Measurements from ENCODE around the gene WDR64. TPM values are rescaled to one million over a fixed set of nuclear protein-coding genes. Genes with fewer than 3 reads are reported as not detected.
"Not testable (repeated sequence)": the region's sequence is repeated elsewhere in the genome, so short reads cannot be mapped to it uniquely, and the experiment has no call there.

The WDR64 gene
- total RNA-seq, 2 experiments from 2014 or later = not detected

DNA sequence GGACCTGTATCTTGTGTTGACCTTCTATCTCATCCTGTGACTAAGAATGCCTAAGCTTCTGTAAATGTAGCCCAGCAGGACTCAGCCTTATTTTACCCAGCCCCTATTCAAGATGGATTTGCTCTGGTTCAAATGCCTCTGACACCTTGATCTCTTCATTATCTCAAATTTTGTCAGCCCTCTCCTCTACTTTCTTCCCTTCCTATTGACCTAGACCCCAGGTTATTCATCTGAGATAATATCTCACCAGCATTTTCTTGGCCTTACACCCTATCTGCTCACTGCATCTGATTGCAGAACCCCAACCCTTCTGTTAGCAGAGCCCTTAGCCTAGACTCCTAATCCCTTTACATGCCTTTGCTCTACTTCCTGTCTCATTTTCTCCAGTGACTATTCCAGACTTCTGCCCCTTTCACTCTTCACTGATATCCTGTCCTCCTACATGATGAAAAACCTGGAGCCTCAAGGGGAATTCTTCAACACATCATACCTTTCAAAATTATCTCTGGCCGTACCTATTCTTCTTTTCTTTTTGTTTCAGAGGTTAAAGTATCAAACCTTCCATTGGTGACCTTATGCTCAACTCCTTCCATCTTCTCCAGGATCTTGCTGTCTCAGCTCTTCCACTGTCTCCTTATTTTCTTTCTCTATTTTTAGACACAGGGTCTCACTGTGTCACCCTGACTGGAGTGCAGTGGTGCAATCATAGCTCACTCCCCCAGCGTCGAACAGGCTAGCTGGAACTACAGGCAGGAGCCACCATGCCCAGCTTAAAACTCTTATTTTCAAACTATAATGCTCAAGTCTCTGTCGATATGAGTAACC, 44.9 kb downstream of the WDR64 start:
- no peak overlapping the region for H3K4me3 Mint-ChIP-seq

GRCh38 chr1:241697640-241698018, 45.5 kb downstream of the WDR64 start:
- DNase-seq = no peak
- ChIA-PET CTCF (interaction anchor here (1.5 kb wide), 1 partner anchor 9 kb away, joined by 3 read pairs; no protein-coding TSS in a partner anchor), POLR2A (no interaction called here)
- Mint-ChIP-seq H3K4me1 (ENCODE audit: low read depth) (no peaks in the 10 kb centered on the region), H3K27ac (no peak overlapping the region), H3K4me3 (no peak overlapping the region), H3K9me3 (no peaks in the 10 kb centered on the region), H3K36me3 (no peaks in the 10 kb centered on the region), H3K27me3 (no peaks in the 10 kb centered on the region)
- intact Hi-C loops (cut with micrococcal nuclease) = no loop called here

More for the DNA sequence above, 44.9 kb downstream of the WDR64 start:
- ChIA-PET CTCF (interaction anchor here (1.5 kb wide), 1 partner anchor 10 kb away, joined by 3 read pairs; no protein-coding TSS in a partner anchor), POLR2A (no interaction called here)
- Mint-ChIP-seq H3K27ac (no peak overlapping the region), H3K36me3 (no peaks in the 10 kb centered on the region), H3K4me1 (ENCODE audit: low read depth) (no peaks in the 10 kb centered on the region), H3K9me3 (no peaks in the 10 kb centered on the region), H3K27me3 (no peaks in the 10 kb centered on the region)
- intact Hi-C loops (cut with micrococcal nuclease) = no loop called here
- no peak for DNase-seq

DNA sequence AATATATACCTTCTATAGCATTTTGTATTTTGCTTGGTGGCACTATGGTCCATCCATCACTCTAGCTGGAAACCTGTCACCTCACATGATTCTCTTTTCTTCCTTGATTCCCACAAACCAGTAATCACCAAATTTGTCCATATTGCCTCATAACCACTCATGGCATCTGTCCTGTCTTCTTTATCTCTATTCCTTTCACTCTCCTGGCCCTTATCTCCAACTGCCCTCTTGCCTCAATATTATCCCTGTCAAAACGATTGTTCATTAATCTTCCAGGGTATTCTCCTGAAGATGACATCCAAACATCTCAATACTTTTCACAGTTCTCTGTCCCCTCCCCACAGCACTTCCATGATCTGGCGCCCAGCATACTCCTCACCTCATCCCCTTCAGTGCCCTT, 46.1 kb downstream of the WDR64 start:
- ChIA-PET CTCF (interaction anchor here (1.5 kb wide), 1 partner anchor 9 kb away, joined by 3 read pairs; no protein-coding TSS in a partner anchor), POLR2A (no interaction called here)
- no peaks in the 10 kb centered on the region for H3K36me3 Mint-ChIP-seq
- no peak for DNase-seq
- no peaks in the 10 kb centered on the region for H3K4me1 Mint-ChIP-seq (ENCODE audit: low read depth)
- H3K27ac Mint-ChIP-seq = no peak overlapping the region
- no peak overlapping the region for H3K4me3 Mint-ChIP-seq
- H3K27me3 Mint-ChIP-seq = no peaks in the 10 kb centered on the region
- H3K9me3 Mint-ChIP-seq = no peaks in the 10 kb centered on the region
- intact Hi-C loops (cut with micrococcal nuclease) = no loop called here

DNA sequence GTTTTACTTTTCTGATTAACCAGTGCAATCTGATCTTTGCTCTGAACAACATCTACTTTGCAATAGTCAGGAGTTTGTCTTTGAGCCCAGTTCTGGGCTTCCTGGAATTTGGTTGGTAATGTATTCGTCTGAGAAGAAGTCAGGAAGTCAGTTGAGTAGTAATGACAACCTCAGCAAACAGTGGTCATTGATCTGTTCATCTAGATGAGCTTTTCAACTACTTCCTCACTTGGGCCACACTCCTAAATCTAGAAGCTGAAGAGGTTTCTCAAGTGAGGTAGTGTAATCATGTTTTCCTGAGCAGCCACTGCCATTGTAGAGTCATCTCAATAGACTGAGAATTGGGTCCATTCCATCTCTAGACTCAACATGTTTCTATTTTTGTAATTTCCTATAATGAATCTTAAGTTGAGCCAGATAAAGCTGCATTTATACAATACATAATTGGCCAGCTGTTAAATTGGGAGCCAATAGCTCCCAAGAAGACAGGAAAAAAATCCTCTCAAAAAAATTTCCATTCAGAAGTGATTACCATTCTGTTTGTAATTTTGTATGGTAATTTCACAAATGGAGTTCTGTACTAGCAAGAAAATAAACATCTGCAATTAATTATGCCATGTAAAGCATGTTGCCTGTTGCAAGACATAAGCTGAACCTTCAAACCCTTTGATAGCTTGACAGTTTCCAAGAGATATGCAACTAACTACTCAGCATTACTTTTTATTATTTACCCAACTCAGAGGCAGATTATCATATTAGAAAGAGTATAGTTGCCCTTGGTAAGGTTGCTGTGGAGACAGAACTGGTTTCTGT, 49.6 kb downstream of the WDR64 start:
- Mint-ChIP-seq H3K4me1 (ENCODE audit: low read depth) (peaks cover 4% of the 10 kb centered on the region), H3K27ac (no peak overlapping the region), H3K4me3 (no peak overlapping the region), H3K36me3 (no peaks in the 10 kb centered on the region), H3K9me3 (no peaks in the 10 kb centered on the region), H3K27me3 (no peaks in the 10 kb centered on the region)
- ChIA-PET POLR2A (no interaction called here), CTCF (no interaction called here)
- intact Hi-C loops (cut with micrococcal nuclease) = no loop called here
- DNase-seq = no peak

- no peaks in the 10 kb centered on the region for H3K36me3 Mint-ChIP-seq
- CTCF ChIA-PET = no interaction called here
- H3K4me1 Mint-ChIP-seq (ENCODE audit: low read depth) = peaks cover 13% of the 10 kb centered on the region
- H3K4me3 Mint-ChIP-seq = no peak overlapping the region
- intact Hi-C loops (cut with micrococcal nuclease) = no loop called here
- no peaks in the 10 kb centered on the region for H3K9me3 Mint-ChIP-seq
- no peak for DNase-seq
- H3K27ac Mint-ChIP-seq = no peak overlapping the region
- POLR2A ChIA-PET = interaction anchor here (0.6 kb wide), 1 partner anchor 136 kb away, joined by 3 read pairs; no protein-coding TSS in a partner anchor
- H3K27me3 Mint-ChIP-seq = no peaks in the 10 kb centered on the region
These were observed 50.6 kb downstream of the WDR64 start for GRCh38 chr1:241702442-241703373.

DNA sequence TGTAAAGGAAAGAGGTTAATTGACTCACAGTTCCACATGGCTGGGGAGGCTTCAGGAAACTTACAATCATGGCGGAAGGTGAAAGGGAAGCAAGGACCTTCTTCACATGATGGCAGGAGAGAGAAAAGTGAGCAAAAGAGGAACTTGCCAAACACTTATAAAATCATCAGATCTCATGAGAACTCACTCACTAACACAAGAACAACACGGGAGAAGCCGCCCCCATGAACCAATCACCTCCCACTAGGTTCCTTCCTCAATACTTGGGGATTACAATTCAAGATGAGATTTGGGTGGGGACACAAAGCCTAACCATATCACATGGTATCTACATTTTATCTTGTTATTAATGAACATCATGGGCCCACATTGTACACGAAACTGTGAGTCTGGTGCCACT, 51.7 kb downstream of the WDR64 start:
- CTCF ChIA-PET, POLR2A ChIA-PET: not testable (repeated sequence)

GRCh38 chr1:241706257-241706656, 54.2 kb downstream of the WDR64 start:
- H3K9me3 Mint-ChIP-seq = no peaks in the 10 kb centered on the region
- POLR2A ChIA-PET = interaction anchor here (0.6 kb wide), 1 partner anchor 37 kb away, joined by 3 read pairs; no protein-coding TSS in a partner anchor
- no peak for DNase-seq
- no peaks in the 10 kb centered on the region for H3K36me3 Mint-ChIP-seq
- CTCF ChIA-PET = interaction anchor here (1.5 kb wide), 1 partner anchor 9 kb away, joined by 3 read pairs; no protein-coding TSS in a partner anchor
- no peak overlapping the region for H3K27ac Mint-ChIP-seq
- peaks cover 13% of the 10 kb centered on the region for H3K4me1 Mint-ChIP-seq (ENCODE audit: low read depth)
- intact Hi-C loops (cut with micrococcal nuclease) = no loop called here
- H3K4me3 Mint-ChIP-seq = no peak overlapping the region
- H3K27me3 Mint-ChIP-seq = no peaks in the 10 kb centered on the region

More for the DNA sequence above, 51.7 kb downstream of the WDR64 start:
- DNase-seq; H3K27me3 Mint-ChIP-seq; H3K9me3 Mint-ChIP-seq; H3K36me3 Mint-ChIP-seq; H3K27ac Mint-ChIP-seq; intact Hi-C loops (cut with micrococcal nuclease); H3K4me3 Mint-ChIP-seq: not testable (repeated sequence)
- H3K4me1 Mint-ChIP-seq (ENCODE audit: low read depth) = peaks cover 13% of the 10 kb centered on the region

DNA sequence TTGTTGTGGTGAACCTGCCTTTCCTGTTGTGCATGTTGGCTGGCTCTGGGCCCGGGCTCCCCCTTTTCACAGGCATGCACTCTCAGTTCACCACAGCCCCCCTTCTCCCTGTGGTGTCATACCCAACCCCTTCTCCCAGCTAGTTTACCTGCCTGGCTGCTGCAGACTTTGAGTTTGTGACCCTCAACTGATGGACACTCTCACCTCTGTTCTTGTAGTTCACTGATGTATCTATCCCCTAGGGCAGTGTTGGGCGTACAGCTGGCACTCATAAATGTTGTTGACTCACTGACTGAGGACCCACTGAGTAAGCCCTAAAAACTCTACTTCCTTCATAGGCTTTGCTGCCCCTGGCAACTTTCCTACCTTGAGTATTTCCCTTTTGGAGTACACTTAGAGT, 54.9 kb downstream of the WDR64 start:
- peaks cover 13% of the 10 kb centered on the region for H3K4me1 Mint-ChIP-seq (ENCODE audit: low read depth)

DNA sequence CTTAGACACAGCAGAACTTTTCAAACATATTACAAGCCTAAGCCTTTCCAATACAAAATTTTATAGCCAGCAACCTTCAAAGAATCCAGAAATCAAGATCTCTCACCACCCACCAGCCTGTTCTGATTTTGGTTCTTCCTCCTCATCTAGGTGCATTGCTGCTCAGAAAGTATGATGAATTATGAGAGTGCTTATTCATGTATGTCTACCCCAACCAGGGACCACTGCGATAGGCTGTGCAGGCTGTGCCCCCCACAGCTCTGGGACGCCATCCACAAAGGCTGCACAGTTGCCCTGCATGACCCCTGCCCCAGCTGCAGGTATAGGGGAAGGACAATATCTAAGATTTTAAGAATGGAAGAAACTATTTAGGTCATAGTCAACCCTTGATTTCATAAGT, 55.4 kb downstream of the WDR64 start:
- intact Hi-C loops (cut with micrococcal nuclease) = no loop called here
- no peak for DNase-seq
- Mint-ChIP-seq H3K9me3 (no peaks in the 10 kb centered on the region), H3K27me3 (no peaks in the 10 kb centered on the region), H3K4me1 (ENCODE audit: low read depth) (peaks cover 13% of the 10 kb centered on the region), H3K36me3 (no peaks in the 10 kb centered on the region), H3K4me3 (no peak overlapping the region), H3K27ac (no peak overlapping the region)
- CTCF ChIA-PET = interaction anchor here (0.6 to 1.5 kb wide), 2 partner anchors 10 to 44 kb away, joined by 3 read pairs; no protein-coding TSS in a partner anchor
- POLR2A ChIA-PET = no interaction called here

More for the DNA sequence above, 54.9 kb downstream of the WDR64 start:
- POLR2A ChIA-PET = interaction anchor here (0.6 kb wide), 1 partner anchor 38 kb away, joined by 3 read pairs; no protein-coding TSS in a partner anchor
- intact Hi-C loops (cut with micrococcal nuclease) = no loop called here
- H3K4me3 Mint-ChIP-seq = no peak overlapping the region
- H3K36me3 Mint-ChIP-seq = no peaks in the 10 kb centered on the region
- CTCF ChIA-PET = interaction anchor here (0.6 to 1.5 kb wide), 2 partner anchors 9 to 45 kb away, joined by 3 read pairs; no protein-coding TSS in a partner anchor
- no peaks in the 10 kb centered on the region for H3K9me3 Mint-ChIP-seq
- H3K27ac Mint-ChIP-seq = no peak overlapping the region
- H3K27me3 Mint-ChIP-seq = no peaks in the 10 kb centered on the region
- no peak for DNase-seq

DNA sequence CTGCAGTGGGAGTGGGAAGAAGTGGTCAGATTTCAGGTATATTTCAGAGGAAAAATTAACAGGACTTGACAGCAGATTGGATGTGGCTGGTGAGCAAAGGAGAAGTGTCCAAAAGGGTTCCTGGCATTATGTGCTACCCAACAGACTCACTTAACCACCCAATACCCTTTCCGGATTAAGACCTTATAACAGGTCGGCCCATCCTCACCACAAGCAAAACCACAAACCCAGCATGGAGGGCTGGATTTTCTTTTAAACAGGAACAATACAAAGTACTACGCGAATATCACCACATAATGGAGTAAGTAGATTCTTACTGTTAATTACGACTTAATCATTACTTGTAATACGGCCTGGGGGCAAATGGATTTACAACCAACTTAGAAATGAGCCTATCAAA, 59.2 kb downstream of the WDR64 start:
- intact Hi-C loops (cut with micrococcal nuclease) = no loop called here
- ChIA-PET POLR2A (no interaction called here), CTCF (no interaction called here)
- Mint-ChIP-seq H3K9me3 (no peaks in the 10 kb centered on the region), H3K27me3 (peaks cover 7% of the 10 kb centered on the region), H3K4me1 (ENCODE audit: low read depth) (peaks cover 10% of the 10 kb centered on the region), H3K4me3 (no peak overlapping the region), H3K27ac (no peak overlapping the region), H3K36me3 (no peaks in the 10 kb centered on the region)
- no peak for DNase-seq

GRCh38 chr1:241713316-241713715, 61.2 kb downstream of the WDR64 start:
- ChIA-PET POLR2A (no interaction called here), CTCF (no interaction called here)
- intact Hi-C loops (cut with micrococcal nuclease) = no loop called here
- Mint-ChIP-seq H3K9me3 (no peaks in the 10 kb centered on the region), H3K36me3 (no peaks in the 10 kb centered on the region), H3K4me3 (no peak overlapping the region), H3K4me1 (ENCODE audit: low read depth) (peaks cover 13% of the 10 kb centered on the region), H3K27ac (no peak overlapping the region), H3K27me3 (peaks cover 15% of the 10 kb centered on the region)
- DNase-seq = no peak

All from activated CD4-positive, alpha-beta memory T cell treated with anti-CD3 and anti-CD28 coated beads for 36 hours (primary cell).